Keratinocyte (primary cell): ENCODE measurements around the gene DENND2A. TPM values are rescaled to one million over a fixed set of nuclear protein-coding genes. Genes with fewer than 3 reads are reported as not detected.

Source experiments
- DNase-seq: peaks from one replicate; pipeline ENCODE4 v3.0.0-alpha.2; 2011; ENCODE audit warnings: low read depth, missing footprints, low spot score
- FAIRE-seq: peaks from 2 replicates; lab custom pipeline; 2011; peaks lifted over from hg19 to GRCh38; lab: Jason Lieb, UNC
- H2AFZ ChIP-seq: 2 replicates; pipeline ENCODE4 v1.6.0; 2012; ENCODE audit warnings: low read length, control low read depth, inconsistent platforms; ENCODE audit not compliant: control insufficient read depth
- H3K27ac ChIP-seq: 2 replicates; pipeline ENCODE4 v1.5.1; 2011; ENCODE audit warnings: low read length; ENCODE audit not compliant: control insufficient read depth, insufficient read depth
- H3K27me3 ChIP-seq: 3 replicates; pipeline ENCODE4 v1.6.0; 2011; ENCODE audit warnings: low read length; ENCODE audit not compliant: control insufficient read depth, insufficient read depth; ENCODE audit errors: extremely low read depth
- H3K36me3 ChIP-seq, 2 experiments: 2 replicates in 1 of 2; 3 replicates in 1 of 2; pipeline ENCODE4 v1.5.1; 2011; ENCODE audit warnings: low read length in 2 of 2, mild to moderate bottlenecking in 1 of 2; ENCODE audit not compliant: control insufficient read depth in 2 of 2, insufficient read depth in 2 of 2; ENCODE audit errors: extremely low read depth in 1 of 2
- H3K4me1 ChIP-seq: 3 replicates; pipeline ENCODE4 v1.5.1; 2011; ENCODE audit warnings: low read length; ENCODE audit not compliant: control insufficient read depth, insufficient read depth; ENCODE audit errors: extremely low read depth
- H3K4me2 ChIP-seq: 3 replicates; pipeline ENCODE4 v1.6.0; 2011; ENCODE audit warnings: low read depth, low read length; ENCODE audit not compliant: control insufficient read depth, insufficient read depth; ENCODE audit errors: extremely low read depth
- H3K4me3 ChIP-seq, 3 experiments: fragments of 200-600 bp in 1 of 3; sonication (generic) in 1 of 3; 2 replicates in 2 of 3; 3 replicates in 1 of 3; pipeline ENCODE4 v1.5.1; 2011 to 2016; ENCODE audit warnings: low read length in 3 of 3, mild to moderate bottlenecking in 3 of 3, control low read depth in 2 of 3, inconsistent platforms in 1 of 3, low read depth in 1 of 3, mixed read lengths in 1 of 3, mixed run types in 1 of 3, moderate library complexity in 1 of 3; ENCODE audit not compliant: control insufficient read depth in 2 of 3, insufficient read depth in 2 of 3; ENCODE audit errors: extremely low read depth in 1 of 3
- H3K79me2 ChIP-seq: 2 replicates; pipeline ENCODE4 v1.6.0; 2012; ENCODE audit warnings: low read length; ENCODE audit not compliant: control insufficient read depth, insufficient read depth
- H3K9ac ChIP-seq: 3 replicates; pipeline ENCODE4 v1.6.0; 2011; ENCODE audit warnings: low read length; ENCODE audit not compliant: control insufficient read depth, insufficient read depth; ENCODE audit errors: extremely low read depth
- H3K9me1 ChIP-seq: 3 replicates; pipeline ENCODE4 v1.6.0; 2011; ENCODE audit warnings: low read length; ENCODE audit not compliant: control insufficient read depth, insufficient read depth; ENCODE audit errors: extremely low read depth
- H3K9me3 ChIP-seq: 2 replicates; pipeline ENCODE4 v1.5.1; 2012; ENCODE audit warnings: low read depth, low read length; ENCODE audit not compliant: control insufficient read depth
- H4K20me1 ChIP-seq: 3 replicates; pipeline ENCODE4 v1.6.0; 2011; ENCODE audit warnings: low read length; ENCODE audit not compliant: control insufficient read depth, insufficient read depth; ENCODE audit errors: extremely low read depth
- CTCF ChIP-seq, 3 experiments: IDR thresholded peaks in 1 of 3; conservative IDR thresholded peaks in 1 of 3; optimal IDR thresholded peaks in 1 of 3; 2 replicates in 2 of 3; 3 replicates in 1 of 3; pipeline versions ENCODE3 to v1.5.1; 2011; ENCODE audit warnings: low read length in 3 of 3, mild to moderate bottlenecking in 3 of 3, moderate library complexity in 2 of 3, control low read depth in 1 of 3, inconsistent platforms in 1 of 3; ENCODE audit not compliant: insufficient read depth in 2 of 3; ENCODE audit errors: extremely low read depth in 1 of 3
- EZH2 ChIP-seq: IDR thresholded peaks from one replicate; pipeline ENCODE4 v1.6.1; 2012; ENCODE audit warnings: inconsistent platforms, mild to moderate bottlenecking, low read length, moderate library complexity
- dilution Hi-C: fragments of 300-500 bp; cut with MboI; formaldehyde crosslinking; loops from one replicate; pipeline ENCODE4 v1.7.0; 2020; ENCODE audit warnings: low sequenced_read_pairs; ENCODE audit not compliant: extremely low pct_ligation_motif_present
- polyA plus RNA-seq, 5 experiments: library from polyadenylated mRNA; depleted of rRNA in 3 of 5; stranded (reverse) in 3 of 5; stranded (forward) in 1 of 5; unstranded in 1 of 5; fragments of >200 nt; gene quantifications; 1 replicate in 1 of 5; 2 replicates in 3 of 5; 3 replicates in 1 of 5; pipeline versions ENCODE4 v1.2.1 to v1.2.3, GENCODE V29; 2011 to 2012; ENCODE audit warnings: missing spikeins in 2 of 5, low read depth in 1 of 5, low replicate concordance in 1 of 5

DENND2A gene
- polyA plus RNA-seq, 1 donor (not counting 4 experiments of a cell fraction or from before 2014, with no cell fraction given) = 1.8 TPM

DNA sequence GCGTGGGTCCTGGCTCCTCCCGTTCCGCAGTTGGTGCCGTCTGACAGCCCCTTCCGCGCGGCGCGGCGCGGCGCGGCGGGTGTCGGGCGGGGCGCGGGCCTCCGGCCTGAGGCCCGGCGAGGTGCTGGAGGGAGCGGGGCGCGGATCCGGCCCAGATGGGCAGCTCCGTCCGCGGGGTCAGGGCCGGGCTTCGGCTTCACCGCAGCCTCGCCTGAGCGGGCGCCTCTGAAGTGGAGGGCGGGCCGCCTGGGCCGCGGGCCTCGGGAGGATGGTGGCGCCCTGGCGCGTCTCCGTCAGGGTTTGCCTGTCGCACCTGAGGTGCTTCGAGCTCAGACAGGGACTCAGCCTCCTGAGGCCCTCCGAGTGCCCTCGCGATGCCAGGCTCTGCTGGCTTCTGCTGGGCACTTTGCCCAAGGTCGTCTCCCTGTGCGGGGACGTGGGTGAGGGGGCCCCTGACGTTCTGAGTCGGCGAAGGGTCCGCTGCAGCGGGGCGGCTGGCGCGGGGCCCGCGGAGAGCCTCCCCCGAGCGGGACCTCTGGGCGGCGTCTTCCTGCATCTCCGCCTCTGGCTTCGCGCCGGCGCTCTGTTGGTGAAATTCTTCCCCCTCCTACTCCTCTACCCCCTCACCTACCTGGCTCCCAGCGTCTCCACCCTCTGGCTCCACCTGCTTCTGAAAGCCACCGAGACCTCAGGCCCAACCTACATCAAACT is 32.6 kb upstream of the DENND2A start:
- Histone ChIP-seq H3K27ac (peak overlapping the region; percentile 19), H3K36me3 (peaks cover 0 to 3% of the 10 kb centered on the region in 2 experiments), H4K20me1 (no peaks in the 10 kb centered on the region), H3K4me1 (peaks cover 16% of the 10 kb centered on the region), H3K9me3 (no peaks in the 10 kb centered on the region), H3K27me3 (no peaks in the 10 kb centered on the region), H3K9me1 (no peaks in the 10 kb centered on the region), H3K79me2 (no peaks in the 10 kb centered on the region), H2AFZ (peak overlapping the region; percentile 88), H3K4me2 (peak overlapping the region; percentile 83), H3K4me3 (peak overlapping the region; percentile 58 to 79 (median 72)), H3K9ac (peak overlapping the region; percentile 68)
- no peak for TF ChIP-seq EZH2
- peak in 1 of 3 experiments; percentile 2 for TF ChIP-seq CTCF (optimal IDR thresholded peaks at IDR 0.05 in 1 of 3, IDR thresholded peaks at IDR 0.05 in 1 of 3, conservative IDR thresholded peaks at IDR 0.05 in 1 of 3; ENCODE audit: extremely low read depth in 1 of 3, insufficient read depth in 2 of 3, low read length in 3 of 3)
- DNase-seq = no peak
- FAIRE-seq = no peak
- dilution Hi-C loops = no loop called here

GRCh38 chr7:140672382-140673062 is 31.9 kb upstream of the DENND2A start, which contains the start of gene ADCK2:
ADCK2 (plus strand) TSS chr7:140672945; CDS start chr7:140673331, 386 bp downstream.
- H2AFZ ChIP-seq = peak within 1 kb of the TSS; percentile 88
- H3K4me3 ChIP-seq = peak within 1 kb of the TSS; percentile 58 to 79 (median 72)
- dilution Hi-C loops = no loop called here
- H4K20me1 ChIP-seq = no peaks in the 10 kb centered on the region
- H3K4me1 ChIP-seq = peaks cover 16% of the 10 kb centered on the region
- no peak for DNase-seq
- peak within 1 kb of the TSS; percentile 68 for H3K9ac ChIP-seq
- H3K9me1 ChIP-seq = no peaks in the 10 kb centered on the region
- no peaks in the 10 kb centered on the region for H3K27me3 ChIP-seq
- peaks cover 0 to 3% of the 10 kb centered on the region in 2 experiments for H3K36me3 ChIP-seq
- peak within 1 kb of the TSS; percentile 83 for H3K4me2 ChIP-seq
- TF ChIP-seq EZH2 (no peak), CTCF (optimal IDR thresholded peaks at IDR 0.05 in 1 of 3, IDR thresholded peaks at IDR 0.05 in 1 of 3, conservative IDR thresholded peaks at IDR 0.05 in 1 of 3; ENCODE audit: extremely low read depth in 1 of 3, insufficient read depth in 2 of 3, low read length in 3 of 3) (no peak)
- H3K27ac ChIP-seq = peak within 1 kb of the TSS; percentile 19
- H3K79me2 ChIP-seq = no peaks in the 10 kb centered on the region
- H3K9me3 ChIP-seq = no peaks in the 10 kb centered on the region
- no peak for FAIRE-seq
